IPS DF 6.9 (cell line): ENCODE results near the gene PLA2G2C.

Experiments used
- DNase-seq: peaks from one replicate; pipeline ENCODE4 v3.0.0-alpha.2; 2013; ENCODE audit warnings: low read depth, low spot score
- H3K27ac ChIP-seq: one replicate; pipeline ENCODE4 v1.5.1; 2013; ENCODE audit warnings: low read length, control low read depth
- H3K27me3 ChIP-seq: 2 replicates; pipeline ENCODE4 v1.6.1; 2013; ENCODE audit warnings: mild to moderate bottlenecking, low read length; ENCODE audit not compliant: control insufficient read depth, insufficient read depth
- H3K36me3 ChIP-seq: 2 replicates; pipeline ENCODE4 v1.6.1; 2013; ENCODE audit warnings: low read length; ENCODE audit not compliant: control insufficient read depth, insufficient read depth
- H3K4me1 ChIP-seq: 2 replicates; pipeline ENCODE4 v1.6.1; 2013; ENCODE audit warnings: low read length; ENCODE audit not compliant: control insufficient read depth, insufficient read depth
- H3K4me3 ChIP-seq: 2 replicates; pipeline ENCODE4 v1.5.1; 2013; ENCODE audit warnings: mild to moderate bottlenecking, low read length
- H3K9me3 ChIP-seq: 2 replicates; pipeline ENCODE4 v1.6.1; 2013; ENCODE audit warnings: low read length, inconsistent platforms; ENCODE audit not compliant: control insufficient read depth, insufficient read depth
- WGBS: extraction: QIAGEN DNeasy Blood & Tissue Kit; methylation state at CpG from one replicate; pipeline ENCODE4 v1.1.7; 2013; ENCODE audit warnings: mixed read lengths, missing lambda C conversion rate; ENCODE audit not compliant: insufficient read length, insufficient coverage; 5-methylcytosine and 5-hydroxymethylcytosine counted together

PLA2G2C gene

GRCh38 chr1:20174937-20175666 is 11.2 kb downstream of the PLA2G2C start:
- H3K4me1 ChIP-seq: no peaks in the 10 kb centered on the region
- H3K9me3 ChIP-seq: no peaks in the 10 kb centered on the region
- no peaks in the 10 kb centered on the region for H3K27me3 ChIP-seq
- DNase-seq: no peak
- H3K27ac ChIP-seq: no peak overlapping the region
- WGBS: no CpG with 5 or more reads among the region's 9 CpGs
- no peak overlapping the region for H3K4me3 ChIP-seq
- no peaks in the 10 kb centered on the region for H3K36me3 ChIP-seq

GRCh38 chr1:20172033-20172590 is 14.2 kb downstream of the PLA2G2C start:
- no peak overlapping the region for H3K27ac ChIP-seq
- H3K4me1 ChIP-seq: no peaks in the 10 kb centered on the region
- H3K27me3 ChIP-seq: no peaks in the 10 kb centered on the region
- no peaks in the 10 kb centered on the region for H3K36me3 ChIP-seq
- WGBS: no CpG with 5 or more reads among the region's 12 CpGs
- DNase-seq: no peak
- no peak overlapping the region for H3K4me3 ChIP-seq
- H3K9me3 ChIP-seq: no peaks in the 10 kb centered on the region

GRCh38 chr1:20169932-20170331 is 16.4 kb downstream of the PLA2G2C start:
- no peak overlapping the region for H3K4me3 ChIP-seq
- DNase-seq: no peak
- 0 out of 2 replicates have a peak, but pooled peaks cover 1% of the 10 kb centered on the region for H3K4me1 ChIP-seq
- no peaks in the 10 kb centered on the region for H3K27me3 ChIP-seq
- WGBS: no CpG with 5 or more reads among the region's 5 CpGs
- H3K27ac ChIP-seq: no peak overlapping the region
- H3K36me3 ChIP-seq: no peaks in the 10 kb centered on the region
- no peaks in the 10 kb centered on the region for H3K9me3 ChIP-seq

- H3K27me3 ChIP-seq: no peaks in the 10 kb centered on the region
- no peak overlapping the region for H3K27ac ChIP-seq
- no peaks in the 10 kb centered on the region for H3K36me3 ChIP-seq
- no peak overlapping the region for H3K4me3 ChIP-seq
- H3K9me3 ChIP-seq: no peaks in the 10 kb centered on the region
- 0 out of 2 replicates have a peak, but pooled peaks cover 1% of the 10 kb centered on the region for H3K4me1 ChIP-seq
- DNase-seq: no peak
- WGBS: no CpG with 5 or more reads among the region's 9 CpGs
These were observed 17.5 kb downstream of the PLA2G2C start for GRCh38 chr1:20168564-20169491.

GRCh38 chr1:20167126-20167525 is 19.2 kb downstream of the PLA2G2C start:
- Histone ChIP-seq H3K27ac (no peak overlapping the region), H3K9me3 (no peaks in the 10 kb centered on the region), H3K36me3 (no peaks in the 10 kb centered on the region), H3K27me3 (no peaks in the 10 kb centered on the region), H3K4me3 (no peak overlapping the region), H3K4me1 (0 out of 2 replicates have a peak, but pooled peaks cover 1% of the 10 kb centered on the region)
- DNase-seq: no peak
- no CpG with 5 or more reads among the region's 8 CpGs for WGBS

- no CpG with 5 or more reads among the region's 17 CpGs for WGBS
These were observed 20.3 kb downstream of the PLA2G2C start for GRCh38 chr1:20166051-20166450.

GRCh38 chr1:20165522-20165951 is 20.8 kb downstream of the PLA2G2C start:
- no peak overlapping the region for H3K4me3 ChIP-seq
- no CpG with 5 or more reads among the region's 16 CpGs for WGBS
- no peak overlapping the region for H3K27ac ChIP-seq
- H3K27me3 ChIP-seq: no peaks in the 10 kb centered on the region
- no peak for DNase-seq
- 0 out of 2 replicates have a peak, but pooled peaks cover 2% of the 10 kb centered on the region for H3K9me3 ChIP-seq
- 0 out of 2 replicates have a peak, but pooled peaks cover 1% of the 10 kb centered on the region for H3K4me1 ChIP-seq
- H3K36me3 ChIP-seq: no peaks in the 10 kb centered on the region

More at GRCh38 chr1:20166051-20166450, 20.3 kb downstream of the PLA2G2C start:
- Histone ChIP-seq H3K36me3 (no peaks in the 10 kb centered on the region), H3K4me3 (no peak overlapping the region), H3K27me3 (no peaks in the 10 kb centered on the region), H3K27ac (no peak overlapping the region), H3K4me1 (0 out of 2 replicates have a peak, but pooled peaks cover 1% of the 10 kb centered on the region), H3K9me3 (no peaks in the 10 kb centered on the region)
- no peak for DNase-seq

GRCh38 chr1:20164694-20165202 is 21.6 kb downstream of the PLA2G2C start:
- H3K27me3 ChIP-seq: no peaks in the 10 kb centered on the region
- no peak for DNase-seq
- no CpG with 5 or more reads among the region's 15 CpGs for WGBS
- H3K27ac ChIP-seq: no peak overlapping the region
- 0 out of 2 replicates have a peak, but pooled peaks cover 1% of the 10 kb centered on the region for H3K4me1 ChIP-seq
- 0 out of 2 replicates have a peak, but pooled peaks cover 2% of the 10 kb centered on the region for H3K9me3 ChIP-seq
- no peaks in the 10 kb centered on the region for H3K36me3 ChIP-seq
- no peak overlapping the region for H3K4me3 ChIP-seq

- H3K9me3 ChIP-seq: 0 out of 2 replicates have a peak, but pooled peaks cover 2% of the 10 kb centered on the region
- H3K4me3 ChIP-seq: no peak overlapping the region
- DNase-seq: no peak
- H3K27ac ChIP-seq: no peak overlapping the region
- no CpG with 5 or more reads among the region's 1 CpG for WGBS
- H3K27me3 ChIP-seq: no peaks in the 10 kb centered on the region
- H3K4me1 ChIP-seq: no peaks in the 10 kb centered on the region
- H3K36me3 ChIP-seq: no peaks in the 10 kb centered on the region
These were observed 26.3 kb downstream of the PLA2G2C start for GRCh38 chr1:20160034-20160433.
